ENCODE measurements around the gene XRCC1. TPM values are rescaled to one million over a fixed set of nuclear protein-coding genes. Genes with fewer than 3 reads are reported as not detected.

The XRCC1 gene
- polyA plus RNA-seq, 1 donor from 2014 or later = 18.6 TPM

- H3K9me3 ChIP-seq (ENCODE audit: low read length) = peaks cover 4% of the 10 kb centered on the region
- TF ChIP-seq SMC3 (conservative IDR thresholded peaks at IDR 0.05; ENCODE audit: poor library complexity) = no peak
- no peak for TF ChIP-seq EP300 (conservative IDR thresholded peaks at IDR 0.05; ENCODE audit: poor library complexity, severe bottlenecking)
- TF ChIP-seq TAF1 (IDR thresholded peaks at IDR 0.05; ENCODE audit: low read depth) = no peak
- TF ChIP-seq EZH2 (IDR thresholded peaks at IDR 0.05; ENCODE audit: borderline replicate concordance, insufficient read depth, low read length, poor library complexity, severe bottlenecking) = no peak
- TF ChIP-seq CTCF (IDR thresholded peaks at IDR 0.05; ENCODE audit: poor library complexity, severe bottlenecking) = no peak
- no peak for TF ChIP-seq MXI1 (conservative IDR thresholded peaks at IDR 0.05; ENCODE audit: poor library complexity, severe bottlenecking)
- no peak for TF ChIP-seq POLR2AphosphoS5 (IDR thresholded peaks at IDR 0.05)
- TF ChIP-seq REST (IDR thresholded peaks at IDR 0.05; ENCODE audit: borderline replicate concordance) = no peak
- TF ChIP-seq RAD21 (conservative IDR thresholded peaks at IDR 0.05) = no peak
- no peaks in the 10 kb centered on the region for H3K27me3 ChIP-seq (ENCODE audit: insufficient read depth, low read depth, low read length)
- H3K36me3 ChIP-seq (ENCODE audit: insufficient read depth, low read length) = peaks cover 12% of the 10 kb centered on the region
- H3K4me2 ChIP-seq (ENCODE audit: low read length) = no peak overlapping the region
- H4K20me1 ChIP-seq (ENCODE audit: insufficient read depth) = no peaks in the 10 kb centered on the region
- no peak overlapping the region for H3K27ac ChIP-seq (ENCODE audit: low read length)
- H3K9me2 ChIP-seq (ENCODE audit: insufficient read depth, low read length) = no peaks in the 10 kb centered on the region
- H3K4me3 ChIP-seq (ENCODE audit: low read length) = no peak overlapping the region
- no peaks in the 10 kb centered on the region for H3K79me2 ChIP-seq (replicated peaks; ENCODE audit: insufficient read depth, low read length)
- H3K9ac ChIP-seq (ENCODE audit: low read length) = no peak overlapping the region
- no peaks in the 10 kb centered on the region for H3F3A ChIP-seq (ENCODE audit: insufficient read depth, low read length, poor library complexity, severe bottlenecking)
- no peak overlapping the region for H2AFZ ChIP-seq (ENCODE audit: low read depth, low read length)
Measured at GRCh38 chr19:43540381-43540780, 34.9 kb downstream of the XRCC1 start.

GRCh38 chr19:43538922-43539321, 36.4 kb downstream of the XRCC1 start:
- no peaks in the 10 kb centered on the region for H4K20me1 ChIP-seq (ENCODE audit: insufficient read depth)
- H3K27me3 ChIP-seq (ENCODE audit: insufficient read depth, low read depth, low read length) = no peaks in the 10 kb centered on the region
- peaks cover 4% of the 10 kb centered on the region for H3K9me3 ChIP-seq (ENCODE audit: low read length)
- no peaks in the 10 kb centered on the region for H3K9me2 ChIP-seq (ENCODE audit: insufficient read depth, low read length)
- H3K79me2 ChIP-seq (replicated peaks; ENCODE audit: insufficient read depth, low read length) = no peaks in the 10 kb centered on the region
- H2AFZ ChIP-seq (ENCODE audit: low read depth, low read length) = no peak overlapping the region
- H3K4me3 ChIP-seq (ENCODE audit: low read length) = no peak overlapping the region
- TF ChIP-seq MXI1 (conservative IDR thresholded peaks at IDR 0.05; ENCODE audit: poor library complexity, severe bottlenecking) (no peak), EP300 (conservative IDR thresholded peaks at IDR 0.05; ENCODE audit: poor library complexity, severe bottlenecking) (no peak)
- H3K36me3 ChIP-seq (ENCODE audit: insufficient read depth, low read length) = peaks cover 12% of the 10 kb centered on the region
- no peak overlapping the region for H3K9ac ChIP-seq (ENCODE audit: low read length)
- H3K27ac ChIP-seq (ENCODE audit: low read length) = no peak overlapping the region
- no peaks in the 10 kb centered on the region for H3F3A ChIP-seq (ENCODE audit: insufficient read depth, low read length, poor library complexity, severe bottlenecking)
- H3K4me2 ChIP-seq (ENCODE audit: low read length) = no peak overlapping the region

Measured in neural cell (in vitro differentiated cells).